ENCODE results near the gene DNAJC22.

Gene DNAJC22

DNA sequence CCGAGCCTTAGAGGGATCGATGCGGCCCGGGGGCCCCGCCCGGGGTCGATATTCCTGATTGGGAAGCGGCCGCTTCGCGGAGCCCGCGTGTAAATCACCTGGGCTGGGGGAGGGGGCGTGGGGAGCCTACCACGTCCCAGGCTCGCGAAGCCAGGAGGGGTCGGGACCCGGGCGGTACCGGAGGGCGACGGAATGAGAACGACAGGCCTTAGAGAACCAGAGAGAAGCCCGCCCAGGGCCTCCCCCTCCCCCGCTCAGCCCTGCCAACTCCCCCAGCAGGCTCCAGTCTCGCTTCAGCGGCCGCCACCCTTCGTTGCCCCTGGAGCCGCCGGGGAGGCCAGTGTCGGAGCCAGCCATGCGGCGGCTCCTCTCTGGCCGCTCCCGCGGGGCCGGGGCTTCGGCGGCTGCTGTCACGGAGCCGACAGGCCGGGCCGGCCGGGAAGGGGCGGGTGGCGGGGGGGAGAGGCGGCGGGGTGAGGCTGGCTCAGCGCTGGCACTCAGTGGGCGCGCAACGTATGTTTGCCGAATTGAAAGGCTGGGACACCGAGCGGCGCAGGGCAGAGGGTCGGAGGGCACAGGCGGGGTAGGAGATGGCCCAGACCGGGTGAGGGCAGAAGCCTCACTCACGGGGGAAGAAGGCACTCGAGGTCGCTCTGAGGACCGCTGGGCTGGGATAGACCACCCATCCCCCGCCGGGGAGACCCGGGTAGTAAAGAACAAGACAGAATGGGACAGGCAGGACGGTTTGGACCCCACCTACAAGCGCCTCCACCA is 1.4 kb upstream of the DNAJC22 start:
- no peak for DNase-seq

DNA sequence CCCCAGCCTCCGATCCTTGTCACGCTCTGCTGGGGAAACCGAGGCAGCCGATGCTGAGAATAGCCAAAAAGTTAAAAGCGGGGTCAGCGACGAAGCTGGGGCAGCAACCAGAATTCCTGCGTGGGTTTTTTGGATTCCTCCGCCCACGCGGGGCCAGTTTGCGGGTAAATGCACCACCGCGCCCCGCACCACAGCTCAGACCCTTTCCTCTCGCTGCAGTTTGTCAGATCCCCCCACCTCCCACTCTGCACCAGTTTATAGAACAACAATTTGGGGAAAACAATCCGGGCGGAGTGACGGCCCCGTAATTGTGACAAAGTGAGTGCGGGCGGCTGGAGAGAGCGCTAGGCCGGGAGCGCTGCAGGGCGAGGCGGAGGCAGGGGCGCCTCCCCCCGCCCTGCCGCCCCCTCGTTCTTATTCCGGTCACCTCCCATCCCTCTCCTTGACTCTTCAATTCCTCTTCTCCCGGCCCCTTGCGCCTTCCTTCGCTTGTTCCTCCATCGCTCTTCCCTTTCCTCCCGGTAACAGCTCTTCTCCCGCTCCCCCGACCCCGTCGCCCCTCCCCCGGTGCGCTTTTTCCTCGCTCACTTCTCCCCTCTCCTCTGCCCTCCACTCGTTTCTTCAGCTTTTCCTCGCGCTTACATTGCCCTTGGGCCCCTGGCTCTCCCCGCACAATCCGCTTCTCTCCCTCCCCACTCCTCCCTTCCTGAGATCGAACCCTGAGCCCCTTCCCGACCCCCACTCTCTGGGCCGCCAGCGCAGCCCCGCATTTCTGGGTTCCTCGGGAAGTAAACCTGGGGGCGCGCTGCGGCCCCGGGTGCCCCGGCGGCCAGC is 646 bp upstream of the DNAJC22 start:
- no peak for DNase-seq

GRCh38 chr12:49347311-49348193 is 864 bp downstream of the DNAJC22 start:
- no peak for DNase-seq

DNA sequence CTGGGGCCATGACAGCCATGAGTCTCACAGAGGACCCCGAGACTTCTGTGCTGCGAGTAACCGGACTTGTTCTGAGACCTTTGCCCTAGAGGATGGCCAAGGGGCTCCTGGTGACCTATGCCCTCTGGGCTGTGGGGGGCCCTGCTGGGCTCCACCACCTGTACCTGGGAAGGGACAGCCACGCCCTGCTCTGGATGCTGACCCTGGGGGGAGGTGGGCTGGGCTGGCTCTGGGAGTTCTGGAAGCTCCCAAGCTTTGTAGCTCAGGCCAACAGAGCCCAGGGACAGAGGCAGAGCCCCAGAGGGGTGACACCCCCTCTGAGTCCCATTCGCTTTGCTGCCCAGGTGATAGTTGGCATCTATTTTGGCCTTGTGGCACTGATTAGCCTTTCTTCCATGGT is 2.1 kb downstream of the DNAJC22 start:
- DNase-seq = no peak

DNA sequence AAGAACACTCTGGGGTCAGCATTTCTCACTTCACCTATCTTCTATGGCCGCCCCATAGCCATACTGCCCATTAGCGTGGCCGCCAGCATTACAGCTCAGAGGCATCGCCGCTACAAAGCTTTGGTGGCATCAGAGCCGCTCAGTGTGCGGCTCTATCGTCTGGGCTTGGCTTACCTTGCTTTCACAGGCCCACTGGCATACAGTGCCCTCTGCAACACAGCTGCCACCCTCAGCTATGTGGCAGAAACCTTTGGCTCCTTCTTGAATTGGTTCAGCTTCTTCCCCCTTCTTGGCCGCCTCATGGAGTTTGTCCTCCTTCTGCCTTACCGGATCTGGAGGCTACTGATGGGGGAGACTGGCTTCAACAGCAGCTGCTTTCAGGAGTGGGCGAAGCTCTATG is 2.6 kb downstream of the DNAJC22 start:
- no peak for DNase-seq

GRCh38 chr12:49352351-49352750 is 5.7 kb downstream of the DNAJC22 start:
- no peak for DNase-seq

DNA sequence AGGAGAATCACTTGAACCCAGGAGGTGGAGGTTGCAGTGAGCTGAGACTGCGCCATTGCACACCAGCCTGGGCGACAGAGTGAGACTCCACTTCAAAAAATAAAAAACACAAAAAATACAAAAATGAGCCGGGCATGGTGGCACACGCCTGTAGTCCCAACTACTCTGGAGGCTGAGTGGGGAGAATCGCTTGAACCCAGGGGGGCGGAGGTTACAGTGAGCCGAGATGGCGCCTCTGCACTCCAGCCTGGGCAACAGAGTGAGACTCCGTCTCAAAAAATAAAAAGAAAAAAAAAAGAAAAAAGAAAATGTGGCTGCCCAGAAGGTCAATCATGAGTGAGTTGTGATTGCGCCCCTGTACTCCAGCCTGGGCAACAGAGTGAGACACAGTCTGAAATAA is 9.2 kb downstream of the DNAJC22 start:
- DNase-seq = no peak

GRCh38 chr12:49357103-49357678 is 10.5 kb downstream of the DNAJC22 start:
- no peak for DNase-seq

- DNase-seq = no peak
Measured at GRCh38 chr12:49358483-49359141, 11.9 kb downstream of the DNAJC22 start.

DNA sequence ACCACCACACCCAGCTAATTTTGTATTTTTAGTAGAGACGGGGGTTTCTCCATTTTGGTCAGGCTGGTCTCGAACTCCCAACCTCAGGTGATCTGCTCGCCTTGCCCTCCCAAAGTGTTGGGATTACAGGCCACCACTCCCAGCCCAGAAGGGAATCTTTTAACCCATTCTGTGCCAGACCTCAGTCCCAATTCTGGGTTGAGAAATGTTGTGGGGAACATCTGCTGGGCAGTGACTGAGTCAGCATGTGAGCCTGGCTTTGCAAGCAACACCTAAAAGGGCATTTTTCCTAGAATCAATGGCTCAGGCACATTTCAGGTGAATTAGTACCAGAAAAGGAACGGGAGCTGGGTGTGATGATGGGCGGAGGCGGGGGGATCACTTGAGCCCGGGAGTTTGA is 13.0 kb downstream of the DNAJC22 start:
- no peak for DNase-seq

GRCh38 chr12:49362077-49362476 is 15.4 kb downstream of the DNAJC22 start:
- DNase-seq = no peak

DNA sequence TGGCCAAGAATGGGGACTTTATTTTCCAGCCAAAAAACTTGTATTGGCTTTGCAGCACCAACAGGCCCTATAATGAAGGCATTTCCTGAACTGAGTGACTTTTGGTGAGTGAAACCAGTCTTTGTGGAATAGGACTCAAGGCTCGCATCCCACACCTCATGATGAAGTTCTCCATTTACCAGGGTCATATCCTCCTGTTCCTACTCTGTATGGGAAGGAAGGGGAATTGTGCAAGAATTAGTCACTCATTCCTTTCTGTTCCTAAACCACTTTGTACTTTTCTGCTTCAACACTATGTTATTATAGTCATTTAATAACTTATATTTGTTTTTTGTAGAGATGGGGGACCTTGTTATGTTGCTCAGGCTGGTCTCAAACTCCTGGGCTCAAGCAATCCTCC is 18.3 kb downstream of the DNAJC22 start:
- DNase-seq = no peak

DNA sequence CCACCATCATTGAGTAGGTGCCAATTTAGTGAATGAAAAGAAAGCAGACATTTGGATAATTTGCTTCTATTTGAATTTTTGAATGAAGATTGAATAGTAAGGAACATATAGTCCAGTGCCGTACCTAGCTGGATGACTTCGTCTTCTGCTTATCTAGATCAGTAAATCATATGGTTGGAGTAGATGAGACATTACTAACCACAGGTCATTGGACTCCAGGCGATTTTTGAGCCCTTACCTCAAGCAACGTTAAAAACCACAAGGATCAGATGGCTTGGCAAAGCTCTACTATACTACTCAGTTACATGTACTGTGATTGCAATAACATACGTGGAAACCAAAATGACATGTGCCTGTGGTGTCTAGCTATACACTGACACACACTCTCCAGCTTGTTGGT is 18.9 kb downstream of the DNAJC22 start:
- no peak for DNase-seq

DNA sequence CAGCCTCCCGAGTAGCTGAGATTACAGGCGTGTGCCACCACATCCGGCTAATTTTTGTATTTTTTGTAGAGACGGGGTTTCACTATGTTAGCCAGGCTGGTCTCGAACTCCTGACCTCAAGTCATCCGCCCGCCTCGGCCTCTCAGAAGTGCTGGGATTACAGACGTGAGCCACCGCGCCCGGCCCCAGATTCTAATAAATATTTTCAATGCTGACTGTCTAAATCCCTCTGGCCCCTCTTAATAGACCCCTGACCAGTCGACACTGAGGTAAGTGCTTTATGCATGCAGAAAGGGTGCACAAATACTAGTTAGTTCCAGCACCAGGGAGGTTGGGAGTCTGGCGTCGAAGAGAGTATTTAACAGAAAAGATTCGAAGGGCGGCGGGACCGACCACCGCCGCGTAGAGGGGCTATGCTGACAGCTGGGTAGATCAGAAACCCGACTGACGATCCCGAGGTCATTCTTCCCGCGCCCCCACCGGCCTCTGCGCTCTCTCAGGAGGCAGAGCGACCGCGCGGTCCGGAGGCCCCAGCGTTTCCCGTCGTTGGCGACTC is 19.5 kb downstream of the DNAJC22 start:
- no peak for DNase-seq

DNA sequence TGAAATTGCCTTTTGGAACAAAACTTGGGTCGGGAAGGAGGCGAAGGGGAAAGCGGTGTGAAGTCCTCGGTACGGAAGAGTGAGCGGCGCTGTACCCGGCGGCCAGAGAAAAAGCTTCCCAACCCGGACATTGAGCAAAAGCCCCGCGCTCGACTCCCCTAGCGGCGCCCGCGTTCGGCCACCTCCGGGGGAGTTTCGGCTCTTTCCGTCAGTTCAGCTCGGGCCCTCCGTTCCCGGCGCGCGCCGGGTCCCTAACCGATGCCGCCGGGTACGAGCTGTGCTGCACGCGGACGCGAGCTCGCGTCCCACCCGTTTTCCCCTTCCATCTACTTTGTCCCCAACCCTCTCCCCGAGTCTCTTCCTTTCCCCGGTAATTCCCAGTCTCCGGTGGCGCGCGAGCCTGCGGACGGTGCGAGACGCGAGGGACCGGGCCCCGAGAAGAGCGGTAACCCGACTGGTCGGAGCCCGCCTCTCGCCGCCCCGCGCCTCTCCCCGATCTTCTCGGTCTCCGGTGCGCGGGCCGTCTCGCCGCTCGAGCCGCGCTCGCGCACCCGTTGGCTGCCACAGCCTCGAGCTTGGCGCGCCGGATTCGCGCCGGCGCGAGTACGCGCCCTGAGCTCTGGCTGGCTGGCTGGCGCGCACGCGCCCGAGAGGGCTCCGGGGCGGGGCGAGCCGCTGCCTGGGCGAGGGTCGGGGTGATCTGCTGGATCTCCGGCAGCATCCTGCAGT is 20.1 kb downstream of the DNAJC22 start:
- peak; percentile 63 for DNase-seq

GRCh38 chr12:49367381-49368239 is 20.9 kb downstream of the DNAJC22 start, which contains the start of gene SPATS2:
TSS of gene SPATS2 (plus strand) at chr12:49367462. CDS start at chr12:49461013, 93,551 bp downstream.
- no peak for DNase-seq

- DNase-seq = no peak
Measured at GRCh38 chr12:49368240-49368600, 21.5 kb downstream of the DNAJC22 start.

DNA sequence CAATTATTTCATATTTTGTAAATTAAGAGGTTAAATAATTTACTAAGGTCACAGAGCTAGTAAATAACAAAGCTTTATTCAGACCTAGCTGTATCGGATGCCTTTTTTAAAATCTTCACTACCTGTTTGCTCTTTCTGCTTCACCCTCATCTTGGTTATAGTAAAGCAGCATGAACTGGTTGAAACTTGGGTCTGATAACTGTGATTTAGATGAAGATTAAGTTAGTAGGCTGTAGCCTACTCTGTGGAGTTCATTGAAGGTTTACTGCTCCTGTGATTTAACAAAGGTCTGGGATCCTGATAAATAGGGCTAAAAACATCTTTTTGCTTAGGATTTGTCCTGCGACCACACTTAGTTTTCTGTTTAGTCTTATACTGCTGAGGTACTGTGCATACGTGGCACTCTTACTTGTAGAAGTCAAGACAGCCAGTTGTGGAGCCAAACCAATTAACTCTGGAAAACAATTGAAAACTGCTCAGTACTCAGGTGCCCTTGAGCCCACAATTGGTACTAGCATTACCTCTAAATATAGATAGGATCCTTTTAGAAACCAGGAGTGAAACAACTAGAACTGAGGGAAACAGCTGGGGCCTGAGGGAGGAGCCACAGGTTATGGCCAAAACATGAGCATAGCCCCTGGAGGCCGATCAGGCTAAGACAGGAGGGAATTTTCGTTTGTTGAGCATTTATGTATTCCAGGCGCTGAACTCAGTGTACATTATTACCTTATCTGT is 22.9 kb downstream of the DNAJC22 start:
- DNase-seq = no peak

GRCh38 chr12:49370539-49370938 is 23.9 kb downstream of the DNAJC22 start:
- DNase-seq = no peak

DNA sequence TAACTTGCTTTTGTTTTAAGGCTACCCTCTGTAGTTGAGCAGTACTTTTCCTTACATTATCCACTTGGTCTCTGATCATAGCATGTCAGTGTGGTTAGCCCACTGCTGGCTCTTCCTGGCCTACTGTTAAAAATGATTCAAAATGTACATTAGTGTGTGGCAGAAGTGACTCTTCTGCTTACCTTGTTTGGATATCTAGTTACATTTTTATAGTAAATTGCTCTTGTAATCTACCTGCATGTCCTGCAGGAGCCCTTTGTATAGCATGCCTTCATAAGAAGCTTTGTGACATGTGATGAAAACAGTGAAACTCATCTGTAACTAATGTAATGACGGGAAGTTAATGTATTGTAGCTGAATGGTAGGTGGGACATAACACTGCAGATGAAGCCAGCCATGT is 28.7 kb downstream of the DNAJC22 start:
- DNase-seq = no peak
